Ovary (tissue), 3 donors: ENCODE results near the gene KAT2B.

Experiments
- CTCF ChIP-seq, 3 donors: fragments of 450-650 bp in 2 of 3; fragments of 200-600 bp in 1 of 3; IDR thresholded peaks; one replicate each; pipeline versions ENCODE4 v1.5.1 to v1.8.0; 2016 to 2022; ENCODE audit warnings: antibody characterized with exemption in 3 of 3, mild to moderate bottlenecking in 1 of 3
- EP300 ChIP-seq: sonication (generic); formaldehyde crosslinking; IDR thresholded peaks from one replicate; pipeline ENCODE4 v1.6.1; 2017; ENCODE audit warnings: antibody characterized with exemption
- POLR2A ChIP-seq: fragments of 450-650 bp; IDR thresholded peaks from one replicate; pipeline ENCODE4 v1.6.1; 2017; ENCODE audit warnings: antibody characterized with exemption, mild to moderate bottlenecking, moderate library complexity
- donor health status: DM: no; HTN: no; CAD: no.

- TF ChIP-seq CTCF (IDR thresholded peaks at IDR 0.05) = no peak
- TF ChIP-seq POLR2A = no peak
- TF ChIP-seq EP300 = no peak
Measured at GRCh38 chr3:20066079-20066478, 25.8 kb downstream of the KAT2B start.
